ENCODE measurements around the gene TMEM245. TPM values are rescaled to one million over a fixed set of nuclear protein-coding genes. Genes with fewer than 3 reads are reported as not detected.

Gene TMEM245
- total and polyA plus RNA-seq, 2 of the 13 experiments (the other 11 are each of a cell fraction or from before 2014, with no cell fraction given): 53.5 to 55.4 TPM

GRCh38 chr9:109012009-109012875, 107.5 kb downstream of the TMEM245 start (continued):
- TF ChIP-seq RORA (CRISPR knock-in tag; IDR thresholded peaks at IDR 0.05): no peak
- 0 out of 2 replicates have a peak, but pooled peaks have one; percentile 1 for TF ChIP-seq PHF21A (CRISPR knock-in tag; IDR thresholded peaks at IDR 0.05)
- TF ChIP-seq ZNF124 (CRISPR knock-in tag; IDR thresholded peaks at IDR 0.05): no peak
- TF ChIP-seq HOXA3 (CRISPR knock-in tag; IDR thresholded peaks at IDR 0.05): 0 out of 2 replicates have a peak, but pooled peaks have one; percentile 3
- no peak for TF ChIP-seq DPF2 (CRISPR knock-in tag; IDR thresholded peaks at IDR 0.05; ENCODE audit: borderline replicate concordance, low read depth)
- TF ChIP-seq ZNF773 (CRISPR knock-in tag; IDR thresholded peaks at IDR 0.05; ENCODE audit: borderline replicate concordance): no peak
- TF ChIP-seq SAP130 (CRISPR knock-in tag; IDR thresholded peaks at IDR 0.05; ENCODE audit: low read depth): no peak; the same call in none of the 2 replicates
- no peak for TF ChIP-seq SOX6 (IDR thresholded peaks at IDR 0.05)
- TF ChIP-seq SOX6 (CRISPR knock-in tag; IDR thresholded peaks at IDR 0.05): no peak
- no peak for TF ChIP-seq ZNF10 (CRISPR knock-in tag; IDR thresholded peaks at IDR 0.05; ENCODE audit: borderline replicate concordance, low read depth)
- no peak for TF ChIP-seq CC2D1A (CRISPR knock-in tag; IDR thresholded peaks at IDR 0.05)
- TF ChIP-seq ZGPAT (CRISPR knock-in tag; IDR thresholded peaks at IDR 0.05): no peak
- TF ChIP-seq FUBP1 (CRISPR knock-in tag; IDR thresholded peaks at IDR 0.05; ENCODE audit: borderline replicate concordance): no peak
- no peak for TF ChIP-seq NFYB (CRISPR knock-in tag; IDR thresholded peaks at IDR 0.05)
- 0 out of 2 replicates have a peak, but pooled peaks have one; percentile 30 for TF ChIP-seq DMAP1 (CRISPR knock-in tag; IDR thresholded peaks at IDR 0.05)
- no peak; the same call in 1 of the 2 replicates for TF ChIP-seq MXD3 (CRISPR knock-in tag; IDR thresholded peaks at IDR 0.05)
- TF ChIP-seq ZNF740 (CRISPR knock-in tag; IDR thresholded peaks at IDR 0.05): no peak
- TF ChIP-seq ZBTB37 (CRISPR knock-in tag; IDR thresholded peaks at IDR 0.05): no peak
- TF ChIP-seq CREB1 (IDR thresholded peaks at IDR 0.05): peak; percentile 68
- TF ChIP-seq CREB1 (CRISPR knock-in tag; IDR thresholded peaks at IDR 0.05): no peak
- no peak for TF ChIP-seq ZFP91 (CRISPR knock-in tag; IDR thresholded peaks at IDR 0.05; ENCODE audit: borderline replicate concordance)
- TF ChIP-seq HDAC1 (CRISPR knock-in tag; IDR thresholded peaks at IDR 0.05): no peak; the same call in 1 of the 2 replicates

Data from HepG2 (cell line).